CD14-positive monocyte (primary cell): Measurements from ENCODE around the gene LDLRAD4. TPM values are rescaled to one million over a fixed set of nuclear protein-coding genes. Genes with fewer than 3 reads are reported as not detected.

ENCODE experiments used
- DNase-seq, 3 donors: peaks; one replicate each; pipeline ENCODE4 v3.0.0-alpha.2; 2011 to 2022
- H2AFZ ChIP-seq: 2 replicates; pipeline ENCODE4 v1.6.0; 2012; ENCODE audit warnings: mild to moderate bottlenecking, low read depth, low read length, inconsistent platforms; ENCODE audit not compliant: insufficient read depth, poor library complexity, severe bottlenecking
- H3K27ac ChIP-seq, 2 donors: 1 replicate in 1 of 2; 2 replicates in 1 of 2; pipeline ENCODE4 v1.5.1; 2012 to 2013; ENCODE audit warnings: low read length in 2 of 2, control low read depth in 1 of 2, inconsistent platforms in 1 of 2, low read depth in 1 of 2, mild to moderate bottlenecking in 1 of 2
- H3K27me3 ChIP-seq, 2 donors: one replicate each; pipeline versions ENCODE4 v1.6.0 to v1.6.1; 2011 to 2013; ENCODE audit warnings: low read length in 2 of 2; ENCODE audit not compliant: control insufficient read depth in 2 of 2, insufficient read depth in 2 of 2
- H3K36me3 ChIP-seq, 2 donors: replicated peaks in 1 of 2; 1 replicate in 1 of 2; 2 replicates in 1 of 2; pipeline versions ENCODE4 v1.5.1 to v1.6.1; 2012 to 2013; ENCODE audit warnings: low read length in 2 of 2, control low read depth in 1 of 2, inconsistent platforms in 1 of 2, mild to moderate bottlenecking in 1 of 2; ENCODE audit not compliant: insufficient read depth in 2 of 2, control insufficient read depth in 1 of 2
- H3K4me1 ChIP-seq, 2 donors: 1 replicate in 1 of 2; 2 replicates in 1 of 2; pipeline versions ENCODE4 v1.5.1 to v1.6.1; 2012 to 2013; ENCODE audit warnings: low read length in 2 of 2, control low read depth in 1 of 2, inconsistent platforms in 1 of 2, mild to moderate bottlenecking in 1 of 2, moderate library complexity in 1 of 2; ENCODE audit not compliant: insufficient read depth in 2 of 2, control insufficient read depth in 1 of 2
- H3K4me2 ChIP-seq: replicated peaks from 2 replicates; pipeline ENCODE3; 2012; ENCODE audit warnings: low read length, moderate library complexity, mild to moderate bottlenecking; ENCODE audit not compliant: poor library complexity, severe bottlenecking; ENCODE audit errors: extremely low read depth
- H3K4me3 ChIP-seq, 3 experiments: fragments of 200-600 bp in 1 of 3; sonication (generic) in 1 of 3; replicated peaks in 1 of 3; 1 replicate in 2 of 3; 2 replicates in 1 of 3; pipeline ENCODE4 v1.5.1; 2011 to 2013; ENCODE audit warnings: low read length in 3 of 3, mild to moderate bottlenecking in 3 of 3, control low read depth in 2 of 3, low read depth in 2 of 3, inconsistent platforms in 1 of 3, moderate library complexity in 1 of 3
- H3K79me2 ChIP-seq: 2 replicates; pipeline ENCODE4 v1.6.0; 2012; ENCODE audit warnings: mild to moderate bottlenecking, control low read depth, inconsistent platforms, low read length, moderate library complexity; ENCODE audit not compliant: insufficient read depth
- H3K9ac ChIP-seq: 2 replicates; pipeline ENCODE4 v1.6.0; 2017; ENCODE audit warnings: low read length, mild to moderate bottlenecking; ENCODE audit not compliant: insufficient read depth, poor library complexity, severe bottlenecking
- H3K9me3 ChIP-seq, 2 donors: replicated peaks in 1 of 2; 1 replicate in 1 of 2; 2 replicates in 1 of 2; pipeline versions ENCODE4 v1.5.1 to v1.6.1; 2012 to 2013; ENCODE audit warnings: low read length in 2 of 2, control low read depth in 1 of 2; ENCODE audit not compliant: control insufficient read depth in 1 of 2, insufficient read depth in 1 of 2
- H4K20me1 ChIP-seq: 2 replicates; pipeline ENCODE4 v1.6.0; 2012; ENCODE audit warnings: mild to moderate bottlenecking, low read length, control low read depth, moderate library complexity; ENCODE audit not compliant: insufficient read depth
- H3K27ac Mint-ChIP-seq, 7 donors: one replicate each; pipeline ENCODE4 v1.8.0; 2020; ENCODE audit warnings: mild to moderate bottlenecking in 7 of 7, mixed read lengths in 7 of 7, moderate library complexity in 6 of 7, inconsistent platforms in 2 of 7
- H3K27me3 Mint-ChIP-seq, 3 donors: one replicate each; pipeline ENCODE4 v1.8.0; 2021 to 2022; ENCODE audit warnings: low read depth in 3 of 3, mild to moderate bottlenecking in 3 of 3, mixed read lengths in 3 of 3, moderate library complexity in 3 of 3, inconsistent platforms in 1 of 3
- H3K36me3 Mint-ChIP-seq, 2 donors: one replicate each; pipeline ENCODE4 v1.8.0; 2020; ENCODE audit warnings: mixed read lengths in 2 of 2, inconsistent platforms in 1 of 2, mild to moderate bottlenecking in 1 of 2
- H3K4me1 Mint-ChIP-seq: one replicate; pipeline ENCODE4 v1.8.0; 2020; ENCODE audit warnings: mild to moderate bottlenecking, mixed read lengths
- H3K4me3 Mint-ChIP-seq, 2 donors: one replicate each; pipeline ENCODE4 v1.8.0; 2020; ENCODE audit warnings: mild to moderate bottlenecking in 2 of 2, mixed read lengths in 2 of 2, moderate library complexity in 1 of 2
- H3K9me3 Mint-ChIP-seq, 7 donors: one replicate each; pipeline ENCODE4 v1.8.0; 2020 to 2022; ENCODE audit warnings: mixed read lengths in 7 of 7, mild to moderate bottlenecking in 6 of 7, moderate library complexity in 6 of 7, inconsistent platforms in 2 of 7
- CTCF ChIP-seq: fragments of 200-600 bp; IDR thresholded peaks from one replicate; pipeline ENCODE4 v1.8.0; 2022; ENCODE audit warnings: antibody characterized with exemption, mild to moderate bottlenecking
- WGBS: methylation state at CpG from one replicate; pipeline ENCODE4 v1.1.5; 2013; ENCODE audit warnings: missing lambda C conversion rate; ENCODE audit not compliant: insufficient coverage; 5-methylcytosine and 5-hydroxymethylcytosine counted together
- intact Hi-C, 2 donors: fragments of 100-400 bp; cut with micrococcal nuclease; formaldehyde crosslinking; loops; one replicate each; pipeline versions ENCODE4 v1.15.0 to v1.15.1; 2023
- polyA plus RNA-seq, 3 donors: library from polyadenylated mRNA; depleted of rRNA in 1 of 3; unstranded in 2 of 3; stranded (reverse) in 1 of 3; fragments of 300-500 nt in 2 of 3; fragments of >200 nt in 1 of 3; fragmentation: Illumina TruSeq in 2 of 3; gene quantifications; 1 replicate in 2 of 3; 2 replicates in 1 of 3; pipeline ENCODE4 v1.2.3, GENCODE V29; 2012 to 2021

Gene LDLRAD4
- polyA plus RNA-seq, 3 donors: 13.5 to 15.4 (median 13.8) TPM

DNA sequence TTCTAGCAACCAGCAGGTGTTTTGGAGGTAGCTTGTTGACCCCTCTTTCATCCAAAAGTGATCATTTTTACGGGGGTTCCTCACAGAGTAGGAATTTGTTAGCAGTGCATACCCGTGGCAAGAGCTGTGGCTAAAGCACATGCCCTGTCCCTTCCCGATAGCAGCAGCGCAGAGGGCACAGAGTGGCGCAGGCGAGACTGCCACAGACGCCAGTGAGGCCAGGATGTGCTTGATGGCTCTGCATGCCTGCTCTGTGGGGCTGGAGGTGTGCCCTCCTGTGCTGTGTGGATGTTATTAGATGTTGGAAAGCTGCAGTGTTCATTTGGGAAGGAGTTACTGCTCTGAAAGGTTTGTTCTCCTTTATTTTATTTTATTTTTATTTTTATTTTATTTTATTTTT is 354.2 kb downstream of the LDLRAD4 start:
- peaks cover 11% of the 10 kb centered on the region for H3K79me2 ChIP-seq
- H3K4me2 ChIP-seq: no peak overlapping the region
- no peak overlapping the region for H3K9ac ChIP-seq
- Mint-ChIP-seq H3K4me3 (no peak overlapping the region), H3K4me1 (peaks cover 45% of the 10 kb centered on the region), H3K36me3 (peaks cover 16 to 19% of the 10 kb centered on the region in 2 donors), H3K9me3 (no peaks in the 10 kb centered on the region), H3K27ac (peak overlapping the region in 2 of 7 donors; percentile 41 to 52), H3K27me3 (peaks cover 0 to 1% (median 0%) of the 10 kb centered on the region in 3 donors)
- TF ChIP-seq CTCF: no peak
- intact Hi-C loops: loop anchor here in 1 of 2 donors (10.0 kb wide), 1 partner anchor 358 kb away; the partner anchor contains the start of gene LDLRAD4
- H3K4me1 ChIP-seq: peaks cover 35 to 45% of the 10 kb centered on the region in 2 donors
- H3K27me3 ChIP-seq: no peaks in the 10 kb centered on the region
- H3K4me3 ChIP-seq: no peak overlapping the region
- H2AFZ ChIP-seq: no peak overlapping the region
- no peaks in the 10 kb centered on the region for H4K20me1 ChIP-seq
- H3K9me3 ChIP-seq: no peaks in the 10 kb centered on the region
- H3K36me3 ChIP-seq: no peaks in the 10 kb centered on the region
- H3K27ac ChIP-seq: no peak overlapping the region
- no peak for DNase-seq
- WGBS: 95% methylated on average over 7 of the region's 7 CpGs

DNA sequence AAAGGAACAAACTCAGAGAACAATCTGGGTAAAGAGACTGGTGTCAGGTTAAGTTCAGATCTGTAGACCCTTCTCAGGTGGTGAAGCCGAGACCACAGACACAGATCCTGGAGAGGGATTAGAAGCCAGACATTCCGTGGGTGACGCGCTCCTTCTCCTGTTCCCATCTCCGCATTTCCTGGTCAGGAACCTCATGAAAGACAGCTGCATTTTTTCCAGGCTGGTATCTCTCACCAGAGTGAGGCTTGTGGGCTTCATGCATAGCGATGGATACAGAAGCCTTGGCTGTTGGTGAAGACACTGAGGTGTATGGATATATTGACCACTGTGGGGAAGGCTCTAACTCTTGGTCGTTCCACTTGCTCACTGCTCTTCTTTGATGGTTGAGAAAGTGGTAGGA is 355.2 kb downstream of the LDLRAD4 start:
- intact Hi-C loops: loop anchor here in 1 of 2 donors (10.0 kb wide), 1 partner anchor 359 kb away; the partner anchor contains the start of gene LDLRAD4
- H3K4me3 Mint-ChIP-seq: no peak overlapping the region

More for the DNA sequence above, 355.2 kb downstream of the LDLRAD4 start:
- Histone ChIP-seq H3K9ac (no peak overlapping the region), H4K20me1 (no peaks in the 10 kb centered on the region), H3K4me1 (peaks cover 35 to 45% of the 10 kb centered on the region in 2 donors), H2AFZ (no peak overlapping the region), H3K27ac (no peak overlapping the region), H3K9me3 (no peaks in the 10 kb centered on the region), H3K27me3 (no peaks in the 10 kb centered on the region), H3K79me2 (peaks cover 17% of the 10 kb centered on the region), H3K36me3 (no peaks in the 10 kb centered on the region), H3K4me3 (no peak overlapping the region), H3K4me2 (no peak overlapping the region)
- Mint-ChIP-seq H3K9me3 (no peaks in the 10 kb centered on the region), H3K27ac (peak overlapping the region in 2 of 7 donors; percentile 55 to 63), H3K4me1 (peaks cover 44% of the 10 kb centered on the region), H3K36me3 (peaks cover 15 to 21% of the 10 kb centered on the region in 2 donors), H3K27me3 (peaks cover 0 to 2% (median 1%) of the 10 kb centered on the region in 3 donors)
- no peak for TF ChIP-seq CTCF
- DNase-seq: no peak
- 97% methylated on average over 5 of the region's 7 CpGs for WGBS
